GM19438 (cell line): ENCODE data around the gene PIPOX.

ENCODE experiments used
- ATAC-seq: cut with Tn5 transposase; IDR thresholded peaks from one replicate; pipeline ENCODE4 v1.9.1; 2021; ENCODE audit warnings: low read depth; ENCODE audit not compliant: unreplicated experiment

Gene PIPOX

DNA sequence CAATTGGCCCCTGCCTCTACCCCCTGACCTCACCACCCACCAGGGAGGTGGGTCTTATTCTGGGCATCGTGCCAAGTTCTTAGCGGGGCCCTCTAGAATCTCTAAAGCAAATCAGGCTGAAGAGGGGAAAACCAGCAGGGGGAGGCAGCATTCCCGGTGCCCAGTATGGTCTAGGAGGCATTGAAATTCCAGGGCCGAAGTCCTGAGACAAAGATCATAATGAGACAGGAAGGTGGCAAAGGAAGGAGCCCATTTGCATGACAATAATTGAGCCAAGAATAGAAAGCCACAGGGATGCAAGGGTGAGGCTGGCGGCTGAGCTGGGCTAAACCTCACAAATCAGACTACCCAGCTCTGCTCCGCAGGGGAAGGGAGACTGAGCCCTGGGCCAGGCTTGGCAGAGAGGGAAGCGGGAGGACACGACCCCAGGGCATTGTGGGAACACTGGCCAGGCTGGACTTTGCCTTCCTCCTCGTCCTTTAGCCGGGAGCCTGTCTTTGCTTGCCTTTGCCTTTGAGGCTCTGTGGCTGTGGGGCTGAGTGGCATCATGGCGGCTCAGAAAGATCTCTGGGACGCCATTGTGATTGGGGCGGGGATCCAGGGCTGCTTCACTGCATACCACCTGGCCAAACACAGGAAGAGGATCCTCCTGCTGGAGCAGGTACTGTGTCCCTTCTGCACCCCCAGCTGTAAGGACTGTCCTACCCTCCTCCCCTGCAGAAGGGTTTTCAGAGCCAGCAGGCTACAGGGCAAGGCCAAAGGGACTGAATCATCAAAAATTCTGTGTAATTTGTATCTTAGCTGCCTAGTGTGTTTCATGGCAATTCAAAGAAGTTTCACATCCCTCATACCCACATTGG, at the start of gene PIPOX:
PIPOX (plus strand) TSS at position 463 of the 860 bp plus-strand sequence; CDS start at position 548, 85 bp downstream.
- no peak for ATAC-seq

DNA sequence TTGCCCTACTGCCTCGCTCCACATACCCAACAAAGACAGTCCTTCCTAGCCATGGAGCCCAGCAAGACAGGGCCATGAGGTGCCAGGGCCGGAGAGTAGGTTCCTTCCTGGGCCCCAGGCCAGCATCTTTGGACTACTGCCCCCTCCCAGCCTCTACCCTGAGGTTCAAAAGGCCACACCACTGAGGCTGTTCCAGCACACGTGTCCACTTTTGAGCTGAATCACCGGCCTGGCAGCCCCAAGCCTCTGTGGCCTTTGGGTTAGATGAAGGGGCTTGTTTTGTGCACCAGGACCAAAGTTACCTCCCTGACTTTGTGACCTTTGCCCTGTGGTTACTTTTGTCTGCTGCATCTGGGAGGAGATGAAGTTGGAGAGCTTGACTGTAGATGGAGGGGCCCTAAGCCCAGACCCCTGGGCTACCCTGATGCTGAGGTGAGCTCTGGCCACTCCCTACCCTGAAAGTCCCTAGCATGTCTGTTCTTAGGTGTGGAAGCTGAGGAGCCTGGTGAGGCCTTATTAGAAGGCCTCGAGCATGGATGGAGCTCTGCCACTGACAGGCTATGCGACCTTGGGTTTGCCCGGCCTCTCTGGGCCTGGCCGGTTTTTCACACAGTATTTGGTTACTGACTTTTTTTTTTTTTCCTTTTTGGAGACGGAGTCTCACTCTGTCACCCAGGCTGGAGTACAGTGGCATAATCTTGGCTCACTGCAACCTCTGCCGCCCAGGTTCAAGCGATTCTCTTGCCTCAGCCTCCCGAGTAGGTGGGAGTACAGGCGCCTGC, 49.1 kb upstream of the PIPOX start:
- no peak for ATAC-seq

DNA sequence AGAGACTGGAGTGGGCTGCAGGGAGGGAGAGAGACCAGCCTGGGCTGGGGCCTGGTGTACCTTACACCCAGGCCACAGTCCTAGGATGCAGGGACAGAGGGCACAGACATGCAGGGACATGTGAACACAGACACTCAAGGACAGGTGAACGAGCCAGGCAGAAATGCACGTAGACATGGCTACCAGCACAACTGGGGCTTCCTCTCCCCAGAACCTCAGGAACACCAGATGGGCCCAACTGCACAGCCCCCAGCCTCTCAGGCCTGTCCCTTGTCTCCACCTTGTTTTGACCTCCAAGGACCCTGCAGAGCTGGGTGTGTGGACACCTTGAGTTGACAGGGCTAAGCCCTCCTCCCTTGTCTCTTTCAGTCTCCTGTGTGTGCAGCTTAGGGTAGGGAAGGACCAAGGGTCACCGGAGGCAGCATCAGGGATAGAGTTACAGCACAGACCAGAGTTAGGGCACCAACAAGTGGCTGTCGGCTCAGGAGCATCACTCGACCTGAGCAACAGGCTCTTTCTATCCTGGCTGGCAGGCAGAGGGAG, 46.3 kb upstream of the PIPOX start:
- no peak for ATAC-seq

GRCh38 chr17:28997806-28998205, 45.1 kb upstream of the PIPOX start:
- no peak for ATAC-seq

- no peak for ATAC-seq
These were observed 43.7 kb upstream of the PIPOX start for GRCh38 chr17:28999206-28999605.

GRCh38 chr17:29000973-29001372, 42.0 kb upstream of the PIPOX start:
- no peak for ATAC-seq

GRCh38 chr17:29002811-29003210, 40.1 kb upstream of the PIPOX start:
- no peak for ATAC-seq

DNA sequence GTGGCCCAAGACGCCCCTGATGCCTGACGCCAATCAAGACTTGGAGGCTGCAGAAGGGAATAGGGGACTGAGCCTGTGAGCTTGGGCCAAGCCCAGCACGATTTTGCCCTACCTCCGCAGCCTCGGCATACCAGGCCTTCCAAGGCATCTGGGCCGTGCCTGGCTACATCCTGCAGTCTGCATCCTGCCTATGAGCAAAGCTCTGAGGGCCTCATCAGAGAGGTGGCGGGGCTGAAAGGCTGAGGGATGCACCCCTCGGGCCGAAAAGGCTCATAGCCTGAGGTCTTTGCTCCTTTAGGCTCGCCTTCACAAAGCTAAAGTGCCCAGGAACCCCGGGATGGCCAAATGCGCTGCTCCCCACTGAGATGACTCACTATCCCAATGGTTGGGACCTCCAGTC, 39.7 kb upstream of the PIPOX start:
- ATAC-seq, result no peak

- ATAC-seq, result no peak
These were observed 38.8 kb upstream of the PIPOX start for GRCh38 chr17:29004081-29004692.

DNA sequence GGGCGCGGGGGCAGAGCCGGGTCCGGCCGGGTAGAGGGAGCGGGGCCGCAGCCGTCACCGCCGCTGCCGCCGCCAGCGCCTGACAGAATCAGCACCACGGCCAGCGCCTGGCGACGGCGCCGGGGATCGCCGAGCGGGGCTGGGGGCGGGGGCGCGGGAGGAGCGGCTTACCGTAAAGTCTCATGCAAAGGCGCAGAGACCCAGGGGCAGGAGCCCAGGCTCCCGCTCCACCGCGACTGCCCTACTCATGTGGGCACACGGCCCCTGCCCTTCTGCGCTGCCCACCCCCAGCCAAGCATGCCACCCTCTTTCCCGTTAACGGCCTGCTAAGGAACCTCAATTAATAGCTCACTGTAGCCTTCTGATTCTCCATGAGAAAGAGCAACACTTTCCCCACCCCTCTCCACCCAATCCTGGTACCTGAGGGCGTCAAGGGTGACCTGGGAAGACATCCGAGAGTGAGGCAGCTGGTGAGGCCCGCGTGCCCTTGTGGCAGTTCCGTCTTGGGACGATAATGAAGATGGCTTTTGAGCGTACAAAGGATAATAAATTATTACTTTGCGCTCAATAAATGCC, 36.9 kb upstream of the PIPOX start, which contains the start of gene SEZ6:
SEZ6 (minus strand) TSS at position 98 of the 576 bp plus-strand sequence. CDS start 164 bp downstream, outside the sequence.
- no peak for ATAC-seq

GRCh38 chr17:29007456-29007855, 35.5 kb upstream of the PIPOX start:
- ATAC-seq, result no peak

GRCh38 chr17:29007860-29008455, 35.0 kb upstream of the PIPOX start:
- ATAC-seq, result no peak

DNA sequence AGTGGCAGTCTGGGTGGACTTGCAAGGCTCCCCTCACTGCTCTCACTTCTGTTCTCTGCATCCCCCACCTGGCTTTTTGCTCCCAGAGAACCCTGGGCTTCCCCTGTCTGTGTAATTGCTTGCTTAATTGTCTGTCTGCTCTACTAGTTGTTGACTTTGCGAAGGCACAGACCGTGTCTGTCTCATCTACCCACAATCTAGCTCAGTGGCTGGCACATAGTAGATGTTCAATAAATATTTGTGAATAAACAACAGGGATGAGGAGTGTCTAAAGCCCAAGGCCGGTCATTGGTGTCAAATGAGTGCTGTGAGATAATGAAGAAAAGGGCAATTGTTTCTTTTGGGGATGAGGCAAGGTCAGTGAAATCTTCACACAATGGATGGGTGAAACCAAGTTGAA, 34.4 kb upstream of the PIPOX start:
- no peak for ATAC-seq

- no peak for ATAC-seq
These were observed 32.8 kb upstream of the PIPOX start for GRCh38 chr17:29010129-29010528.

DNA sequence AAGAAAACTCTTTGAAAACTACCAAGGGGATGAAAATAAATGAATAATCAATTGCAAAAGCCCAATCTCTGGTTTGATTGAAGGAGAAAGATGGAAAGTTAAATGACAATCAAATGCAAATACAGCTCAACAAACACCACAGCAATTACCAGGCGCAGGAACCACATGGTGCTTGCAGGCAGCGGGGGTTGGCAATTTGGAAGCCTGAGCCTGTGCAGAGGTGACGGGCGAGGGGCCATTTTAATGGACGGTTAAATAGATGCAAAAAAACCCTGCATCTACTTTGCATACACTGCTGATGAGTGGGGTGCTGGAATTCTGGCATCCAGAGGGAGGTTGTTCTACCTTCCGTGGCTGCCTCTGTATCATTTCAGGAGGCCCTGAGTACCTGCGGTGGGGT, 32.4 kb upstream of the PIPOX start:
- no peak for ATAC-seq

DNA sequence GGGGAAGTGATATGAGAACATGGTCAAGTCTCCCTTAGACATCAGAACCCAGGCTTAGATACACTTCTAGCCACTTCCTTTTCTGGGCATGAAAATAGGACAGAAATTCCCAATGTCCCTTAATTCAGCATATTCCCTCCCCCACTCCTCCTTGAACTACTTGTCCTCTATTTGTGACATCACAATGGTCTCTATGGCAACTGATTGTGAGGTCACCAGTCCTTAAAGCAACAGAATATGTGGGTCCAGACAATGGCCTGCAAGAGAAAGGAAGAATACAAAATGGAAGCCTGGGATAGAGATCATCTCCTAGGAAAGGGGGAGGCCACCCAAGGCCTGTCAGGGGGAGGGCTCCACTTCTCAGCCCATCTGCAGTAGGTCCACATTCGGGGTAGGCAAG, 30.4 kb upstream of the PIPOX start:
- no peak for ATAC-seq

- no peak for ATAC-seq
These were observed 28.2 kb upstream of the PIPOX start for GRCh38 chr17:29014716-29015115.

DNA sequence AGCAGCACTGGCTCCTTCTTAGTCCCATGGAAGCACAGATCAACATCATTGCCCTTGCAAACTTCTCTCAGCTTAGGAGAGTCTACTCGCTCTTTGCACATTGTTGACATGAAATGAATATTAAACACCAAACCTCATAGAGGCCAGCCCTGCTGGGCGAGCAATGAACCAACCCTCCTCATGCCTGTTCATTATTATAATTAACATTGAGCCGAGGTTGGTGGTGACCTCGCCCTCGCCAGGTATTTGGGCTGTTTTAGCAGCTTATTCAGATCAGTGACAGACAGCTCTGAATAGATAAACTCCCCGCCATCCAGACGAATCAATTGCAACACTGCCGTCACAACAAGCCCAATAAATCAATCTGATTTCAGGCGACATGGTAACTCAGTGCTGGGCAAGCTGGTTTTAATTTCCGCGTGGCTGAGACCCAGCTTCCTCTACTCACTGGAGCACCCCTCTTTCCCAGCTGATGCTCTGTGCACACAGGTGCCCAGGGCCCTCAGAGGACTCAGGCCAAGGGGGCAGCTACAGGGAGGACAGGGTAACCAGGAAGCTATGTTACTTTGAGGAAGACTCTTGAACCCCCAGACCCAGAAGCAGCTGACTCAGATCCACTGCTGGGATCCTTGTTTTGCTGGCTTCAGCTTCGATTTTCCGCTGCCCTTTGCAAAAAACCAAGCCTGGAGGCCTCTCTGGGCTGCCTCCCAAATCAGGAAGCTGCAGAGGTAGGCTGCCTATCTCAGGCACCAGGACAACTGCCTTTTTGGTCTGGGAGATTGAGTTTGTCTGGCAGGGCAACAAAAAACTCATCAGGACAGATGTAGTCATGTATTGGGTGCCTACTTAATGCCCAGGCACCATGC, 26.4 kb upstream of the PIPOX start:
- no peak for ATAC-seq

GRCh38 chr17:29018788-29019474, 24.0 kb upstream of the PIPOX start:
- no peak for ATAC-seq
